ENCODE measurements around the gene CFHR4.
"Not testable (repeated sequence)": the region's sequence is repeated elsewhere in the genome, so short reads cannot be mapped to it uniquely, and the experiment has no call there.

GRCh38 chr1:196886560-196886959, 1.3 kb upstream of the CFHR4 start:
- not testable (repeated sequence) for TF ChIP-seq CTCF (IDR thresholded peaks at IDR 0.05); ZFX (IDR thresholded peaks at IDR 0.05; ENCODE audit: borderline replicate concordance)
